Measurements from ENCODE around the gene FBN3.
"Not testable (repeated sequence)": the region's sequence is repeated elsewhere in the genome, so short reads cannot be mapped to it uniquely, and the experiment has no call there.

The FBN3 gene

DNA sequence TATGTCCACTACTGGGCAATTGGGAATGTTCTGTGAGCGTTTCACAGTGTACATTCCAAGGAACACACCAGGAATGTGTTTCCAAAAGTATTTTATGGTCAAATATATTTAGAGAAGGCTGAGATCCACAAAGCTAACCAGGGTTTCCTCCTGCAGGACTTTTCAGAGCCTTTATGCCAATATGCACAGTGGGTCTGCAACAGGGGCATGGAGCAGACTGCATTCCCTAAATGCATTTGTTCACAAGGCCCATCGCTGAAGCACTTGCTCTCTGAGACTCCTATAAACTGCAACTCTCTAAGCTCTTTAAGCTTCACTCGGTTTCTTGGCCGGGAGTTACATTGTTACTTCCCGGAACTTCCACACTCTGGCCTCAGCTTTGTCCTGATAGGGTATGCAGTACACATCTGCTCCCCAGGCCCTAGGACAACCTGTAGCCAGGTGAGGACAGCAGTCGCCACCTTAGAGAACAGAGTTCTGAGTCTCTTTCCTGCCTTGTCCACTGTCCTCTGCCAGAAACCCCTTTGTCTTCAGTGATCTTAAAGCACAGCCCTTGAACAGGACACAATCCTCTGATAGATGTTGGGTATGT lies 33.5 kb downstream of the FBN3 start:
- no peak for DNase-seq

- no peak for DNase-seq
These were observed 36.4 kb downstream of the FBN3 start for GRCh38 chr19:8113017-8113416.

DNA sequence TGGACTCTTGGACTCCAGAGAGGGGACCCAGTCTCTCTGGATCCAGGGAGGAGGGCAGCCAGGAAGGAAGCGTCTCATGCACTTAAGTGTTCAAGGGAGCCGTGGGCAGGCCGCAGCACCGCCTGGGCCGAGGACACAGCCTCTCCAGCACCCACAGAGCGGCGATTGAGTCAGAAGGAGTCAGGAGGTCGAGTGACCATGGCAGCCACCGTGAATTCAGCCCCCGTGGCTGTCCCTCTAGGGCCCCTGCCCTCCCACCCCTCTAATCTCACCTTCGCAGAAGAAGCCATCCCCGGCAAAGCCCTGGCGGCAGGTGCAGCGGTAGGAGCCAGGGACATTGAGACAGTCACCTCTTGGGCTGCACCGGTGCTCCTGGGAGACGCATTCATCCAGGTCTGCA lies 38.0 kb downstream of the FBN3 start:
- DNase-seq = no peak

DNA sequence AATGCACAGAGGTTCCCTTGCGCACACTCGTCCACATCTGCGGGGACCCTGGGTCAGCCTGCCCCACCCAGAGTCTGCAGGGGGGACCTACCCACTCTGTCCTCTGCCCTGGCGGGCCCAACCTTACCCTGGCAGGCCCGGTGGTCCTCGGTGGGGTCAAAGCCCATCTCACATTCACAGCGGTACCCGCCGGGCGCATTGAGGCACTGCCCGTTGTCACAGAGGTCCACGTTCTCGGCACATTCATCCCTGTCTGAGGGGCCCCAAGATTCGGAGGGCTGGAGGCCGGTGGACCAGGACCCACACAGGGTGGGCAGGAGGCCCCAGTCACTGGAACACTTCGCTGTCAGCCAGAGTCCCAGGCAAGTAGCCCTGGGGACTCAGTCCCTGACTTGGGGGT lies 38.5 kb downstream of the FBN3 start:
- DNase-seq = no peak

DNA sequence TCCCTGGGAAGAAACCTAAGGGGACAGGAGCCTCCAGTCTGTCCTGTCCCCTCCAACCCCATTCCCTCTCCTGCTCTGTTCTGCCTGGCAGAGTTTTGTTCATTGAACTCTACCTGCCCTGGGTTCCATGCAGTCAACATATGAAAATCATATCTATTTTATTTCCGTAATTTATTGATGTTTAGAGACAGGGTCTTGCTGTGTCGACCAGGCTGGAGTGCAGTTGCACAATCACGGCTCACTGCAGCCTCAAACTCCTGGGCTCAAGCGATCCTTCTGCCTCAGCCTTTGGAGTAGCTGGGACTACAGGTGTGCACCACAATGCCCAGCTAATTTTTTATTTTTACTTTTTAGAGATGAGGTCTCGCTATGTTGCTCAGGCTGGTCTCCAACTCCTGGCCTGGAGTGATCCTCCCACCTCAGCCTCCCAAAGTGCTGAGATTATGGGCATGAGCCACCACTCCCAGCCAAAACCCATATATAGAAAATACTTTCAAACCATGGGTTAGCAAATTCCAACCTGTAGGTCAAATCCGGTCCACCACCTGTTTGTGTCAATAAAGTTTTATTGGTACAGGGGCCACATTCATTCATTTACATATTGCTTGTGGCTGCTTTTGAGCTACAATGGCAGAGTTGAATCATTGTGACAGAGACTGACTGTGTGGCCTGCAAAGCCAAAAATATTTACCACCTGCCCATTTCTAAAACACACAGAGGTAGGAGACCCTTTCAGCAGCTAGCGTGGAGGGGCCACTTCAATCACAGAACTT lies 39.3 kb downstream of the FBN3 start:
- no peak for DNase-seq

DNA sequence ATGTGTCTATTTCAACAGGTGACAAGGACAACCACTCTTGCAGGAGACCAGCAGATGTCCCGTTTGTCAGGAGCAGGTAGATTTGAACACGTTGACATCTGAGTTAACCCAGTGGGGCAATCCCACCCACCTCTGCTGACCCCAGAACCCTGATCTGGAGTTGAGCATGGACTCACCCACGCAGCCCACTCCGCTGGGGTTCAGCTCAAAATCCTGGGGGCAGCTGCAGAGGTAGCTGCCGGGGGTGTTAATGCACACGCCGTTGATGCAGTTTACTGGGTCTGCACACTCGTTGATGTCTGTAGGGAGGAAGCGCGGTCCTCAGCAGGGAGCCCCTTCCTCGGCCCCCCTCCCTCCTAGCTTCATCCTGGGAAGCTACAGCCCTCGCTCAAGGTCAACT lies 39.9 kb downstream of the FBN3 start:
- no peak for DNase-seq

- DNase-seq = no peak
These were observed 40.6 kb downstream of the FBN3 start for GRCh38 chr19:8108560-8109445.

- no peak for DNase-seq
These were observed 42.0 kb downstream of the FBN3 start for GRCh38 chr19:8107301-8107903.

DNA sequence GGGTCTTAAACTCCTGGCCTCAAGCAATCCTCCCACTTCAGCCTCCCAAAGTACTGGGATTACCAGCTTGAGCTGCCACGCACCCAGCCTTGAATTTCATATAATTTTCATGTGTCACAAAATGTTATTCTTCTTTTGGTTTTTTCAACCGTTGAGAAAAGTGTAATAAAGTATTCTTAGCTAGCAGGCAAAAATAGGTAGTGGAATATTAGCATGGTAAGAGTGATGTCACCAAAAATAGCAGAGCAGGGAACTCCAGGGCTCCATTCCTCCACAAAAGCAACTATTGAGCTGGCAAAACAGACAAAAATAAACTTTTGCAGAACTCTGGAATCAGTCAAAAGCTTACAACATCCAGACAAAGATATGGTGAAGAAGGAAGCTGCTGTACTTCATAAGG lies 43.9 kb downstream of the FBN3 start:
- DNase-seq = no peak

GRCh38 chr19:8101910-8102309 lies 47.5 kb downstream of the FBN3 start:
- DNase-seq = not testable (repeated sequence)

GRCh38 chr19:8101311-8101710 lies 48.1 kb downstream of the FBN3 start:
- no peak for DNase-seq

GRCh38 chr19:8097681-8098567 lies 51.5 kb downstream of the FBN3 start:
- DNase-seq = no peak

- no peak for DNase-seq
These were observed 52.2 kb downstream of the FBN3 start for GRCh38 chr19:8097198-8097597.

DNA sequence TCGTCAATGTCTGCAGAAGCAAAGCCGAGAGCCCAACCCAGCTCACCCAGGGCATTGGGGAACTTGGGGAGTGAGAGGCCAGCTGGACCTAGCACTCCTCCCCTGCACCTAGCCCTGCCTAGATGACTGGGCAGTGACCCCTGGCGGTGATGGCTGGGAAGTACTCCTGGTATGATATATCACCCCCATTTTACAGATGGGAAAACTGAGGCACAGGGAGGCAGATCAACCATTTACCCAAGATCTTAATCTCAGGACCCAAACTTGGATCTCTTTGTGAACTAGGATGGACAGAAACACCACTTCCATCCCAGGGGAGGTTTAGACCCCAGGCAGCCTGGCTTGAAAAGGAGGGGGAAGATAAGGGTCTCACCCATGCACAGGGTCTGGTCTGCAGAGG lies 53.3 kb downstream of the FBN3 start:
- no peak for DNase-seq

- no peak for DNase-seq
These were observed 54.0 kb downstream of the FBN3 start for GRCh38 chr19:8095354-8095886.

DNA sequence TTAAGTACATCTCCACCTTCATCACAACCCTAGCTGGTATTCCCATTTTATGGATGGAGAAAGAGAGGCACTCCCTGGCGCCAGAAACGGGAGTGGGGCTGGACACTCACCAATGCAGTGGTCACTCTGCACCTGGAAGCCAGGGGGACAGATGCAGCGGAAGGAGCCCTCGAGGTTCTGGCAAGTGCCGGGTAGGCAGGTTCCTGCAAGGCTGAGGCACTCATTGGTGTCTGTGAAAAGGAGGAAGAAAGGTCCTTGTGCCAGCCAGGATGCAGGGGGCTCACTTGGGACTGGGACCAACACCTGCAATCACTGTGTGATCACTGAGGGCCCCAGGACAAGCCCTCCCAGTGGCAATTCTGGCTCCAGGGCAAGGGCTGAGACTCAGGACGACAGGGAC lies 55.1 kb downstream of the FBN3 start:
- DNase-seq = no peak

DNA sequence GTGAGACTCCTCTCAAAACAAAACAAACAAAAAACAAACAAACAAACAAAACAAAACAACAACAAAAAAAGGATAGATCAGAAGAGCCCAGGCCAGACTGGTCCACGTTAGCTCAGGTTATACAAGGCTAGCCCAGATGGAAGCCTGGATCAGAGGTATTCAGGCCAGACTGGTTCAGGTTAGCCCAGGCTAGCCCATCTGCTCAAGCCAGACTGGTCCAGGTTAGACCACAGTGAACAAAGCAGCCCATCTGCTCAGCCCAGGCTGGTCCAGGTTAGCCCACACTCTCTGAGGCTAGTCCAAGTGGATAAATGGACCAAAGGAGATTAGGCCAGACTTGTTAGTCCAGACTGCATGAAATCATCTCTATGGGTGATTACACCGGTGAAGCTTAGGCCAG lies 55.7 kb downstream of the FBN3 start:
- no peak for DNase-seq

- no peak for DNase-seq
These were observed 58.4 kb downstream of the FBN3 start for GRCh38 chr19:8090950-8091349.

GRCh38 chr19:8089664-8090601 lies 59.5 kb downstream of the FBN3 start:
- no peak for DNase-seq

- no peak for DNase-seq
These were observed 60.4 kb downstream of the FBN3 start for GRCh38 chr19:8088752-8089663.
